GM19324 (cell line): ENCODE measurements around the gene DNAI4.
"Not testable (repeated sequence)": the region's sequence is repeated elsewhere in the genome, so short reads cannot be mapped to it uniquely, and the experiment has no call there.

Source experiments
- ATAC-seq: cut with Tn5 transposase; IDR thresholded peaks from one replicate; pipeline ENCODE4 v1.9.1; 2021; ENCODE audit warnings: mild to moderate bottlenecking, moderate library complexity; ENCODE audit not compliant: unreplicated experiment, low FRiP score

The DNAI4 gene

DNA sequence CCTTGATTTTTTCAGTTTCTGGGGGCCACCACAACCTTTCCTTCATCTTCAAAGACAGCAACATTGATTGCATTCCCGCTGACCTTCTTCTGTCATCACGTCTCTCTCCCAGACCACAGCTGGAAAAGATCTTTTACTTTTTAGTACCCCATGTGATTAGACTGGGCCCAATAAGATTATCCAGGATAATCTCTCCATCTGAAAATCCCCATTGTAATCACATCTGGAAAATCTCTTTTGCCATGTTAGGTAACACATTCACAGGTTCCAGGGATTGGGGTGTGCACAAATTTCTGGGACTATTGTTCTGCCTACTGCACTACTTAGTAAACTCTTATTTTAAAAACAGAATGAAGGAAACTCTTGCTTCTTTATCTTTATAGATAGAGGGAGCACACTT, 76.5 kb downstream of the DNAI4 start:
- no peak for ATAC-seq

DNA sequence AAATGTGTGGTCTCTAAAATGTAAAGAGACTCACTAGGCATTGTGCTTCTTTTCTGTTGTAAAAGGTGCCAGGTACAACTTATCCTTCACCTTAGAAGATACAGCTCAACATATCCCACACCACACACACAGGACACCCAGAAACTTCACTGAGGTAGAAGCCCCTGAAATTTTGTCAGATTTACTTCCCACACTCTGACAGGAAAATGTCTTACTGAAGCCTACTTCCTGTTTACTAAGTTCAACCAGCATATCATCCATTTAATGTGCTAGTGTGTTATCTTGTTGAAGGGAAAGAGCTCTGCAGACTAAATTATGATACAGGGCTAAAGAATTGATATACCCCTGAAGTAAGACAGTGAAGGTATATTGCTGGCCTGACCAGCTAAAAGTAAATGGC, 83.7 kb downstream of the DNAI4 start:
- no peak for ATAC-seq

- ATAC-seq: no peak
These were observed 89.7 kb downstream of the DNAI4 start for GRCh38 chr1:66834926-66835325.

- ATAC-seq: no peak
These were observed 91.5 kb downstream of the DNAI4 start for GRCh38 chr1:66833112-66833511.

DNA sequence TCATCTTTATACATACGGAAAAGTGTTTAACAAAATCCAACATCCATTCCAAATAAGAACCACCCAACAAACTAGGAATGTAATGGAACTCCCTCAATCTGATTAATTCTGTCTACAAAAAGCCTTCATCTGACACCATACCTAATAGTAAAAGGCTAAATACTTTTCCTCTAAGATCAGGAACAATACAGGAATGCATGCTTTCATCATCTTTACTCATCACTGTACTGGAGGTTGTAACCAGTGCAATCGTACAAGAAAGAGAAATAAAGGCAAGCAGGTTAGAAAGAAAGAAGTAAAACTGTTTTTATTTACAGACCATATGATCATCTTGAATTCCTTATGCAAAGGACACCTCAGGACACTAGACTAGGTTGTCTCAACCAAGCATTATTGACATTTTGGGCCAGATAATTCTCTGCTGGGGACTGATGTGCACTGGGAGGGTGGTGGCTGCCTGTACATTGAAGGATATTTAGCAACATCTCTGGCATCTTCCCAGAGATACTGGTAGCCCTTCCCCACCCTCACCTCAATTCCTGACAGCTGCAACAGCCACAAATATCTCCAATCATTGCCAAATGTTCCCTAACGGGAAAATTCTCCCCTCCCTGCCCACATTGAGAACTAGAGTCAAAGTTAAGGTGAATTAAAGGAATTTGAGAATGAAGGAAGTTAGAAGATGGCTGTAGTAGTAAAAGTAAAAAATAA, 93.0 kb downstream of the DNAI4 start:
- ATAC-seq: no peak

DNA sequence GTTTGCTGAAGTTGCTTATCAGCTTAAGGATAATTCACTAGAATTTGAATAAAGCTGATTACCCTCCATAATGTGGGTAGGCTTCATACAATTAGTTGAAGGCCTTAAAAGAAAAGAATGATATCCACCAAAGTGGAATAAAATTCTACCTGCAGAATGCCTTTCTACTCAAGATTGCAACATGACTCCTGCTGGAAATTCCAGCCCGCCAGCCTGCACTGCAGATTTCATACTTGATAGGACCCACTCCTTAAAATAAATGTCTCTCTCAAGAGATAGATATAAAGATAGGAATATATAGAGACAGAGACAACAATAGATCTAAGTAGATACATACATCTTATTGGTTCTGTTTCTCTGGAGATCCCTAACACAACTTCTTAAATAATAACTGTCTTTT, 99.9 kb downstream of the DNAI4 start:
- ATAC-seq: no peak

GRCh38 chr1:66809736-66810326, 114.8 kb downstream of the DNAI4 start:
- no peak for ATAC-seq

DNA sequence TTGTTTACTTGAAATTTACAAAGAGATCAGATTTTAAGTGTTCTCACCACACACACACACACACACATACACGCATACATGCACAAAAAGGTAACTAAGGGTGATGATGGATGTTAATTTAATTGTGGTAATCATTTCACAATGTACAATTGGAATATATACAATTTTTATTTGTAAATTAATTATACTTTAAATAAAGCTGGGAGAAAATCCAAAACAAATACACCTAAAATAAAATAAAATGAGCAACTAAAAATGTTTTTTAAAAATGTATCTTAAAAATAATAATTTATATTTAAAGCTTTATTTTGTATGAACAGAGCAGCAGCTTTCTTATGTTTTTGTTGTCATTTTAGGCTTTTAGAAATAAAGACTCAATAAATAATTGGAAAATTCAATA, 115.4 kb downstream of the DNAI4 start:
- ATAC-seq: no peak

DNA sequence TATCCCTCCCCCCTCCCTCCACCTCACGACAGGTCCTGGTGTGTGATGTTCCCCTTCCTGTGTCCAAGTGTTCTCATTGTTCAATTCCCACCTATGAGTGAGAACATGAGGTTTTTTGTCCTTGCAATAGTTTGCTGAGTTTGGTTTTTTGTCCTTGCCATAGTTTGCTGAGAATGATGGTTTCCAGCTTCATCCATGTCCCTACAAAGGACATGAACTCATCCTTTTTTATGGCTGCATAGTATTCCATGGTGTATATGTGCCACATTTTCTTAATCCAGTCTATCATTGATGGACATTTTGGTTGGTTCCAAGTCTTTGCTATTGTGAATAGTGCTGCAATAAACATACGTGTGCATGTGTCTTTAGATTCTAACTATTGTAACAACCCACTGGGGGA, 128.8 kb downstream of the DNAI4 start:
- not testable (repeated sequence) for ATAC-seq

- ATAC-seq: no peak
These were observed 132.7 kb downstream of the DNAI4 start for GRCh38 chr1:66791621-66792610.

GRCh38 chr1:66788231-66788939, 136.3 kb downstream of the DNAI4 start:
- ATAC-seq: no peak

GRCh38 chr1:66787641-66788040, 137.0 kb downstream of the DNAI4 start:
- ATAC-seq: no peak

GRCh38 chr1:66785800-66786199, 138.9 kb downstream of the DNAI4 start:
- not testable (repeated sequence) for ATAC-seq

DNA sequence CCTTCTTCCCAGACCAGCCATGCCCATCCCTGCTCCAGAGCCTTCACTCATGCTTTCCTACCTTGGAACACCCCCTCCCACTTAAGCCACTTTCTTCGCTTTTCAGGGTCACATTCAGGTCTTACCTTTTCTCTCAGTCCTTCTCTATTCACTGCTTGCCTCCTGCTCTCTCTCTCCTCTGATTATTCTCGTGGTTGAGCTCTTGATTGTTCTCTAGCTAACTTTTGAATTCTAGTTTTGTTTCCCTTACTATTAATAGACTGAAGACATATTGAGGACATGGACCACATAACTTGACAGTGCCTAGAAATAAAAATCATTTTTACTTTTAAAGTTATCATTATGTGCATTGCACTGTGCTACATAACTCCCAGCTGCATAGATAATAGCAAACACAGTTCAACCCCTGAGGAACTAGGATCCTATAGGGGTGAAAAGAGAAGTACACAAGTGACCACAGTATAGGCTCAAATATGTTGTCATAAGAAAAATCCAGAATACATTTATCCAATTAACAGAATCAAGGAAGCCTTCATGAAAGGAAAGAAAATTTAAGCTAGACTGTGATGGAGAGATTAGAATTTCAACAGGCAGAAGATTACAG, 145.1 kb downstream of the DNAI4 start:
- ATAC-seq: no peak

- ATAC-seq: no peak
These were observed 145.7 kb downstream of the DNAI4 start for GRCh38 chr1:66778969-66779368.

DNA sequence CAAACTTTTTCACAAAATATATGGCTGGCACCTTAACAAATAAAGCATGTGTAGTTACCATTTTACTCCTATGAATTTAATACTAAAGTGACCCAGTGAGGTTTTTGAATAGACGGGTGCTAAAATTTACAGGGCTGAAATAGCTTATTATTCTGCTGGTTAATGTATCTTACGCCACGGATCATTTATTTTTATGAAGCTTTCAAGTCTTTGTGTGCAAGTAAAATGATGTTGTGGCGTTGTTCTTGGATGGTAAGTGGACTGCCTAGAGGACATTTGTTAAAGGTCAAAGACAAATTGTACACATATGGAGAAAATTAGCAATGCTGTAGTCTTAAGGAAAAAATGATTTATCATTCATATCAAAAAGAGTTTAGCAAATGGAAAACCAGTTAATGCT, 146.4 kb downstream of the DNAI4 start:
- no peak for ATAC-seq

- ATAC-seq: no peak
These were observed 146.8 kb downstream of the DNAI4 start for GRCh38 chr1:66777831-66778230.

DNA sequence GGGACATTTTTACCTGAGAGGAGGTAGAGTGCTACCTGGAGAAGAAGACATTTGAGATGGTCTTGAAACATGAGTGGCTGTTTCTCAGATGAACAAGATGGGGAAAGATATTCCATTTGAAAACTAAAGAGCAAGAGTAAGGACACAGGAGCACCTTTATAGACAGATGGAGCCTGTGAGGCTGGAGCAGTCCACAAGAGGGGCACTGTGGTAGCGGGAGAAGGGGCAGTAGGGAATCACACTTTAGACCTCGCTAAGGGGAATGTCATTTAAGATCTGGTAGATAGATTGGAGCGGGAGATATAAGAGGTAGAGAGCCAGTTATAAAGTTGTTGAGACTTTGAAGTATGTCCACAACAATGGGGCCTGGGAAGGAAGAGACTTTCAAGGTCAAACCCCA, 149.0 kb downstream of the DNAI4 start:
- ATAC-seq: no peak

GRCh38 chr1:66774438-66774837, 150.2 kb downstream of the DNAI4 start:
- no peak for ATAC-seq

- ATAC-seq: no peak
These were observed 151.4 kb downstream of the DNAI4 start for GRCh38 chr1:66773227-66773626.
